Kidney (tissue), 14 donors: ENCODE measurements around the gene FIS1. TPM values are rescaled to one million over a fixed set of nuclear protein-coding genes. Genes with fewer than 3 reads are reported as not detected.

Source experiments
- DNase-seq, 5 donors: peaks; one replicate each; pipeline ENCODE4 v3.0.0-alpha.2; 2013 to 2020
- FAIRE-seq: peaks from 2 replicates; lab custom pipeline; 2012; peaks lifted over from hg19 to GRCh38; lab: Jason Lieb, UNC
- H3K27ac ChIP-seq, 2 donors: one replicate each; pipeline ENCODE4 v1.7.0; 2013; ENCODE audit warnings: low read depth in 2 of 2, low read length in 2 of 2, inconsistent platforms in 1 of 2
- H3K27me3 ChIP-seq: one replicate; pipeline ENCODE4 v1.7.1; 2013; ENCODE audit warnings: low read length, inconsistent platforms; ENCODE audit not compliant: control insufficient read depth, insufficient read depth
- H3K36me3 ChIP-seq, 3 donors: one replicate each; pipeline versions ENCODE4 v1.7.0 to v1.7.1; 2013; ENCODE audit warnings: low read length in 3 of 3, control low read depth in 1 of 3, inconsistent platforms in 1 of 3; ENCODE audit not compliant: insufficient read depth in 3 of 3, control insufficient read depth in 2 of 3
- H3K4me1 ChIP-seq, 3 donors: one replicate each; pipeline versions ENCODE4 v1.7.0 to v1.7.1; 2013; ENCODE audit warnings: low read length in 3 of 3, inconsistent platforms in 1 of 3, low read depth in 1 of 3; ENCODE audit not compliant: control insufficient read depth in 2 of 3, insufficient read depth in 2 of 3
- H3K4me3 ChIP-seq, 3 donors: one replicate each; pipeline versions ENCODE4 v1.7.0 to v1.8.1; 2013; ENCODE audit warnings: low read length in 3 of 3, control low read depth in 1 of 3, inconsistent platforms in 1 of 3
- H3K9ac ChIP-seq, 3 donors: one replicate each; pipeline versions ENCODE4 v1.7.0 to v1.7.1; 2013; ENCODE audit warnings: low read length in 3 of 3, control low read depth in 1 of 3, inconsistent platforms in 1 of 3
- H3K9me3 ChIP-seq, 3 donors: one replicate each; pipeline versions ENCODE4 v1.7.0 to v1.7.1; 2013; ENCODE audit warnings: low read length in 3 of 3, control low read depth in 1 of 3, inconsistent platforms in 1 of 3; ENCODE audit not compliant: control insufficient read depth in 2 of 3, insufficient read depth in 1 of 3
- CTCF ChIP-seq: IDR thresholded peaks from 3 replicates; pipeline ENCODE4 v1.5.1; 2012; ENCODE audit warnings: mild to moderate bottlenecking, moderate library complexity, borderline replicate concordance; ENCODE audit not compliant: insufficient read depth; ENCODE audit errors: extremely low read depth
- intact Hi-C: fragments of 100-400 bp; cut with DNase I; formaldehyde crosslinking; loops from one replicate; pipeline ENCODE4 v1.11.1; 2022
- polyA plus RNA-seq: library from polyadenylated mRNA; stranded (reverse); fragments of 350-450 nt; fragmentation: Illumina TruSeq; extraction: RNeasy Lipid Tissue Mini Kit (QIAGEN cat#74804); gene quantifications from one replicate; pipeline ENCODE4 v1.2.3, GENCODE V29; 2014; ENCODE audit warnings: low read depth, low replicate concordance; ENCODE audit not compliant: insufficient read depth
- total RNA-seq: library from RNA; stranded (reverse); fragmentation: NEBNext Ultra II Directional; extraction: Animal tissue kit (Norgen Biotek cat#: 25700); gene quantifications from one replicate; pipeline ENCODE4 v1.2.1, GENCODE V29; 2021
- donor health status: control.
- donor health status: control.
- donor health status: control.
- donor health status: control.
- donor health status: control.
- donor health status: DM: yes; HTN: yes; CAD: no.
- donor health status: Normal renal cell carcinoma (clear cell type).

FIS1 gene
- total and polyA plus RNA-seq, 2 donors from 2014 or later = 180 to 472 TPM

GRCh38 chr7:101222275-101222830 lies 22.5 kb downstream of the FIS1 start:
- Histone ChIP-seq H3K9me3 (no peaks in the 10 kb centered on the region), H3K27ac (no peak overlapping the region), H3K27me3 (no peaks in the 10 kb centered on the region), H3K9ac (no peak overlapping the region), H3K4me3 (no peak overlapping the region), H3K4me1 (peaks cover 0 to 15% (median 6%) of the 10 kb centered on the region in 3 donors), H3K36me3 (peaks cover 0 to 21% (median 2%) of the 10 kb centered on the region in 3 donors)
- DNase-seq (no peak), FAIRE-seq (no peak)
- intact Hi-C loops = no loop called here
- no peak for TF ChIP-seq CTCF

GRCh38 chr7:101220295-101220694 lies 24.6 kb downstream of the FIS1 start:
- intact Hi-C loops = no loop called here
- Histone ChIP-seq H3K9me3 (no peaks in the 10 kb centered on the region), H3K36me3 (peaks cover 0 to 15% (median 2%) of the 10 kb centered on the region in 3 donors), H3K4me3 (no peak overlapping the region), H3K27ac (no peak overlapping the region), H3K9ac (no peak overlapping the region), H3K27me3 (no peaks in the 10 kb centered on the region), H3K4me1 (peaks cover 0 to 23% (median 6%) of the 10 kb centered on the region in 3 donors)
- DNase-seq = no peak
- no peak for TF ChIP-seq CTCF
- no peak for FAIRE-seq

GRCh38 chr7:101218236-101219125 lies 26.4 kb downstream of the FIS1 start:
- Histone ChIP-seq H3K27ac (peak overlapping the region; percentile 65 to 99), H3K9ac (peak overlapping the region; percentile 71 to 82 (median 72)), H3K9me3 (no peaks in the 10 kb centered on the region), H3K27me3 (no peaks in the 10 kb centered on the region), H3K4me3 (peak overlapping the region; percentile 84 to 98 (median 98)), H3K36me3 (peaks cover 0 to 3% (median 0%) of the 10 kb centered on the region in 3 donors), H3K4me1 (peaks cover 0 to 23% (median 6%) of the 10 kb centered on the region in 3 donors)
- DNase-seq (peak in 2 of 5 donors; percentile 35 to 44), FAIRE-seq (no peak)
- intact Hi-C loops = no loop called here
- TF ChIP-seq CTCF = no peak
